22Rv1 (cell line): ENCODE data around the gene CTNNA1.

ENCODE experiments used
- ZFX ChIP-seq: fragments of 450-650 bp; IDR thresholded peaks from 2 replicates; pipeline ENCODE4 v1.6.1; 2017; ENCODE audit warnings: antibody characterized with exemption, borderline replicate concordance
- TF ChIP-seq, protein P1 (sequence below): fragments of 450-650 bp; IDR thresholded peaks from 2 replicates; pipeline ENCODE4 v1.5.1; 2017; ENCODE audit warnings: mild to moderate bottlenecking

DNA sequence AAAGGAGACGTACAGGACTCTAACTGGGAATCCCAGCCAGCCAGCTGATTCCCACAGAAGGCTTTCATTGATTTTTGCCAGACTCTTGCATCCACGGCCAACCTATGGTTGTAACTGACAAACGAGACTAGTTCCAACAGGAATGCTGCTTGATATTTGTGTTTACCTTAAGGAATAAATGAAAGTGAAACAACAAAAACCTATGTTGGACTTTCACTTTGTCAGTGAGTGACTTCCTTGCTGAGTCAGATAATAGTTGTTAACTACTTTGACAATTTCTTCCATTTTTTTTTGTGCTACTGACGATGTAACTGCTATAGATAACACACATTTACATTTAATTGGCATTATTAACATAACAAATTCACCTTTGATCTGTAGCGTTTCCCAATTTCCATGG, 185.3 kb downstream of the CTNNA1 start:
- TF ChIP-seq, protein P1, sequence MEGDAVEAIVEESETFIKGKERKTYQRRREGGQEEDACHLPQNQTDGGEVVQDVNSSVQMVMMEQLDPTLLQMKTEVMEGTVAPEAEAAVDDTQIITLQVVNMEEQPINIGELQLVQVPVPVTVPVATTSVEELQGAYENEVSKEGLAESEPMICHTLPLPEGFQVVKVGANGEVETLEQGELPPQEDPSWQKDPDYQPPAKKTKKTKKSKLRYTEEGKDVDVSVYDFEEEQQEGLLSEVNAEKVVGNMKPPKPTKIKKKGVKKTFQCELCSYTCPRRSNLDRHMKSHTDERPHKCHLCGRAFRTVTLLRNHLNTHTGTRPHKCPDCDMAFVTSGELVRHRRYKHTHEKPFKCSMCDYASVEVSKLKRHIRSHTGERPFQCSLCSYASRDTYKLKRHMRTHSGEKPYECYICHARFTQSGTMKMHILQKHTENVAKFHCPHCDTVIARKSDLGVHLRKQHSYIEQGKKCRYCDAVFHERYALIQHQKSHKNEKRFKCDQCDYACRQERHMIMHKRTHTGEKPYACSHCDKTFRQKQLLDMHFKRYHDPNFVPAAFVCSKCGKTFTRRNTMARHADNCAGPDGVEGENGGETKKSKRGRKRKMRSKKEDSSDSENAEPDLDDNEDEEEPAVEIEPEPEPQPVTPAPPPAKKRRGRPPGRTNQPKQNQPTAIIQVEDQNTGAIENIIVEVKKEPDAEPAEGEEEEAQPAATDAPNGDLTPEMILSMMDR: no peak
- TF ChIP-seq ZFX: no peak
